Measurements from ENCODE around the gene HES1.

HES1 gene

DNA sequence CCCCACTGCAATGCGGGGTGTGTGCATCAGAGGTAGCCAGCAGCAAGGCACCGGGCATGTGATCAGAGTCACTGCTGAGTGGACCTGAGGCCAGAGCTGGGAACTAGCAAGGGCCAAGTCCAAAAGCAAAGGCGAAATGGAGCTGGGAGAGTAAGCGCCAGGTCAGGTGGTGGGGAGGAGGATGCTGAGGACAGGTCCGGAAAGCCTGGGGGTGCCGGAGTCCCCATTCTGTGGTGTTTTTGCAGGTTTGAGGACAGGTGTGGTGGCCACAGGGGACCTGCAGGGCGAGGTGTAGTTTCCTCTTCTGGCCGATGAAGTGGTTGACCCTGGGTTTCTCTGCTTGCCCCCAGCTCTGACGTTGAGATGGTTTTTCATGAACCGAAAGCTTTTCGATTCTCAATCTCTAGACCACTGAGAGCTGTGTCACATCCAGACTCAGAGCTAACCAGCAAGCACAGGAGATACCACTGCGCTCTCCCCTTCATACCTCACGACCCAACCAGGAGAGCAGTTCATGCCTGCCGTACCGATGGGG lies 35.0 kb upstream of the HES1 start:
- DNase-seq (ENCODE audit: low read depth): no peak

DNA sequence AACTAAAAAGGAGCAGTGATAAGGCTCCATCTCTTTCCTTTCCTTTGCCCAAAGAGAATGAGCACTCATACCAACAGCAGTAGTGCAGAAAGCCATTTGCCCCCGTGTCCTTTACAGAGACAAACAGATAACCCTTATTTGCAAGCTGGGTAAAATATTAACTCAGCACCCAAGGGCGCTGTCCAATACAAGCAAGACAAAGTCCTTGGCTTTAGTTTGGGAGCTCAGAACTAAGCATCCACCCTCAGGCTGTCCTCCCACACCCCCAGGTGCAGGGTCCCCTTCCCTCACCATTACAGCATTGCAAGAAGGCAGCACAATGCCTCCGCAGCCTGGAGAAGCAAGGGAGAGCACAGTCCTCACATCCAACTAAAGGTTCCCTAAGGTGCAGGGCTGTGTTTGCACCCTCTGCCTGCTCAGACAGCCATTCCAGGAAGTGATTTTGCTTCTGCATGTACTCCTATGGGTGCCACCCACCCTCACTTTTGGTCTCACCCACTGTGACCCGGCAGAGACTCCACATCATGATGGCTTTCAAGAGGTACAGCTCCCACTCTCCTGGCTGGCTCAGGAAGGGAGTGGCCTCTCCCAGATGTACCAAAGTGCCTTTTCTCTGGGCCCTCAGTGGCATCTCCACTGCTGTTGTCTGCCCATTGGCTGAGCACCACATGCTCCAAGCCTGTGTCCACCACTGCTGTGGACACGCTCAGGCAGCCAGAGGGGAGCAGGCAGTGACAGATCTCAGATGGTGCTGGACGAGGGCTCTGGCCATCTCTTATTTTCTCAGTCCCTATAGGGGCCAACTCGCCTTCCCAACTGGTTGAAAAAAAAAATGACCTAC lies 34.1 kb upstream of the HES1 start:
- DNase-seq (ENCODE audit: low read depth): no peak
- H3K4me3 ChIP-seq (ENCODE audit: low read depth, low read length): no peak overlapping the region

More for the DNA sequence above, 35.0 kb upstream of the HES1 start:
- no peak overlapping the region for H3K4me3 ChIP-seq (ENCODE audit: low read depth, low read length)

DNA sequence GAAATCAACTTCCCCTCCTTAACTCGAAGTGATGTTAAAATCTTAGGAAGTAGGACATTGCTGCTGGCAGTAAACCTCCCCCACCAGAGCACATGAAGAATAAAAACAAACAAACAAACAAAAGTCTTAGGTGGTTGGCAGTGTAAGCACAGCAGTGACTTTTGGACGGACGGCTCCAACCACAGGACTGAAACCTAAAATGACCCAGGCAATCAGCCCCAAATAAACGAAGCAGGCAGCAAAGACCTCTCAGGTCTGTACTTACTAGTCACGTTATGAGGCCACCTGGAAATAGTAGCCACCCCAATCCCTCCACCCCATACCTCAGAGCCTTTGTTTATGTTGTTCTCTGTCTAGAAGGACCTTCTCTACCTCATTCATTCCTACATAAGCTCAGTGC lies 33.5 kb upstream of the HES1 start:
- no peak for DNase-seq (ENCODE audit: low read depth)
- H3K4me3 ChIP-seq (ENCODE audit: low read depth, low read length): no peak overlapping the region

DNA sequence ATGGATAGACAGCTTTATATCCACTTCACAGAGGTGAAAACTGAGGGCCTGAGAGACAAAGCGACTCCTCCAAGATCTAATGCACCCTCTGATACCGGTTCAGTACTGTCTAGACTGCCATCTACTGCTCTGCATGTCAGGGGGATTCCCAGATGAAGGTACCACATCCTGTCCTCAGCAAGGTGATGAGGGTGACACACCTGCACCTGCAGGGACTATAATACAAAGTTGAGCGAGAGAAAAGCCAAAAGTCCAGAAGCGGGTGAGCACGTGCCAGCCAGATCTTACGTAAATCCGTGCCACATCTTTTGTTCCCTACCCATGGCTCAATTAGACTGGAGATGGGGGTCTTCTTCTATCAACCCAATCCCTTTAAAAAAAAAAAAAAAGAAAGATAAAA lies 32.4 kb upstream of the HES1 start:
- DNase-seq (ENCODE audit: low read depth): no peak
- H3K4me3 ChIP-seq (ENCODE audit: low read depth, low read length): no peak overlapping the region

DNA sequence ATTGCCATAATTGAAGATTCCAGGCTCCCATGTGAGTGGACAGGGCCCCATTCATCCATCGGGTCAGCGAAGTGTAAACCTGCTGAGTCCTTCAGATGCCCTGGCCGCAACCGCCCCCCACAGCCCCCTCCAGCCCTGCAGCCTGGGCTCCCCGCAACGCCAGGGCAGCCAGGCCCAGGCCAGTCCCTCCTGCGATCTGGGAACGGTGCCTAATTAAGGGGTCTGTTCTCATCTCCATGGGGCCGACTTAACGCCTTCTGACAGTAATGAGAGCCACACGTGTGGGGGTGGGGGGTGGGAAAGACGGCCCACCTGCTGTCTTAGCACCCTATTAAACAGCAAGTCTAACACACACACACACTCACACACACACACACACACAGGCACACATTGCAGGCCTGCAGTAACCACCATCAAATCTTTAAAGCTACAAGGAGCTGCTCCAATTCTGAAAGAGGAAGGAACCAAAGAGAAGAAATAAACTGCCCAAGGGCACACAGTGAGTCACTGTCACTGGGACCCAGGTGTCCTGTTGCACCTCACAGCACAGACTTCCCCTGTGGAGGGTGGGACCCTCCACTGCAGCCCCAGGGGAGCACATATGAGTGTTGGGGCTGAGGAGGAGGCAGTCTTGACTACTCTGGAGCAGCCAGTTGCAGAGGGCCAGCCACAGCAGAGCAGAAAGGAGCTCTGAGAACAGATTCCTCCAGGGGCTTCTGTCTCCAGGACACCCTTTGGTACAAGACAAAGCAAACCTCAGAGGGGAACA lies 31.8 kb upstream of the HES1 start:
- no peak for DNase-seq (ENCODE audit: low read depth)

DNA sequence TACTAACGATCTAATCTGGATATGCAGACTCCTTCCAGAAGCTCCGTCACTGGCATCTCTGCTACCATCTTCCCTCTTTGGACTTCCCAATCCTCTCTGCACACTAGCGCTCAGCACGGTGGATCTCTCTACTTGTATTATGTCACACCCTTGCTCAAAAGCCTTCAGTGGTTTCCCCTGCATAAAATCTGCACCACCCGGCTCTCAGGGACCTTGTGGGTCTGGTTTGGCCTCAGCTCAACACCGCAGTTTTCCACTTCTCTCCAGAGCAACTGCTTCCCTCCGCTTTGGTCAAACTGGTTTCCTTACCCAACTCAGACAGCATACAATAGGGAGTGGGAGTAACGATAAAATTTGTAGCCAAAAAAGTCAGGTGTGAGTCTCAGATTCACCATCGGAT lies 30.7 kb upstream of the HES1 start:
- no peak overlapping the region for H3K4me3 ChIP-seq (ENCODE audit: low read depth, low read length)
- no peak for DNase-seq (ENCODE audit: low read depth)

More for the DNA sequence above, 31.8 kb upstream of the HES1 start:
- H3K4me3 ChIP-seq (ENCODE audit: low read depth, low read length): no peak overlapping the region

DNA sequence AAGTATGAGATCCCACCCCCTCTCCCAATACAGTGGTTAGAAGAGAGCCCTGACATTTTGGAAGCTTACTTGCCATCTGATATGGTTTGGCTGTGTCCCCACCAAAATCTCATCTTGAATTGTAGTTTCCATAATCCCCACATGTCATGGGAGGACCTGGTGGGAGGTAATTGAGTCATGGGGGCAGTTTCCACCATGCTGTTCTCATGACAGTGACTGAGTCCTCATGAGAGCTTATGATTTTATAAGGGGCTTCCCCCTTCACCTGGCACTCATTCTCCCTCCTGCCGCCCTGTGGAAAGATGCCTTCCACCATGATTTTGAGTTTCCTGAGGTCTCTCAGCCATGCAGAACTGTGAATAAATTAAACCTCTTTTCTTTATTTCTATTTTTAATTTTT lies 28.8 kb upstream of the HES1 start:
- H3K4me3 ChIP-seq (ENCODE audit: low read depth, low read length): no peak overlapping the region
- no peak for DNase-seq (ENCODE audit: low read depth)

DNA sequence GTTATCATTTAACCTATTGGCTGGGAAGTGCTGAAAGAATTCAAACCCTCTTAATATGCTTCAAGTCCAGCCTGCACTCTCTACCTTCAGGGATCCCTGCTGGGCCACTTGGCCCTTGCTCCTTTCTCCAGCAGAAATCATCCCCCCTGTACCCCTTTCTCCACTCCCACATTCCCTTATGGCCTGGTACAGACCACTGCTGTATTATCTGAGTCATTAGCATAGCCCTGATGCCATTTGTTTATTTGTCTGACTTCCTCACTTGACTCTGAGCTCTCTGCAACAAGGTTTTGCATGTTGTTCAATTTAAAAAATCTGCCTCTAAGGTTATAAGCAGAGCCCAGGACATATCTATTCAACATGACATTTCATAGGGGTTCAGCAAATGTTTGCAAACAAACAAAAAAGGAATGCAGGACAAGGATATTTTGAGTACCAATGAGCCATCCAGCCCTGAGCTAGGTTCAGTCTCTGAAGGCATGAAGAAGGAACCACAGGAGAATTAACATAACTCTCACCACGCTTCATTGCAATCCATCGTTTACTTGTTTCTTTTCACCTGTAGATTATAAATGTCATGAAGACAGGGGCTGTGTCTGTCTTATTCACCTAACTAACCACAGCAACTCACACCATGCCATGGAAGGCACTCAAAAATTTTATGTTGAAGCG lies 26.6 kb upstream of the HES1 start:
- no peak overlapping the region for H3K4me3 ChIP-seq (ENCODE audit: low read depth, low read length)
- DNase-seq (ENCODE audit: low read depth): no peak

DNA sequence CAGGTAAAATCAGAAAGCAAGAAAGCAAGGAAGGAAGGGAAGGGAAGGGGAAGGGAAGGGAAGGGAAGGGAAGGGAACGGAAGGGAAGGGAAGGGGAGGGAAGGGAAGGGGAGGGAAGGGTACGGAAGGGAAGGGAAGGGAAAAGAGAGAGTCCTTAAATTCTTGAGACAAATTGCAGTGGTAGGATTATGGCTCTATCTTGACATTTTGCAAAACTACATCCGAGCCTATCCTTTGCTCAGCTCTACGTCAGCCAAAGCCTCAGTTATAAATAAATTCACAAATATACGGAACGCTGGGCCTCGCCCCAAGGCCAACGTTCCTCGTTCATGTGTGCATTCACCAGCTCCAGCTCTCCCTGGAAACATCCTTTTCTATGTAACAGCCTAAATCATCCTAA lies 25.5 kb upstream of the HES1 start:
- DNase-seq (ENCODE audit: low read depth): no peak
- no peak overlapping the region for H3K4me3 ChIP-seq (ENCODE audit: low read depth, low read length)

DNA sequence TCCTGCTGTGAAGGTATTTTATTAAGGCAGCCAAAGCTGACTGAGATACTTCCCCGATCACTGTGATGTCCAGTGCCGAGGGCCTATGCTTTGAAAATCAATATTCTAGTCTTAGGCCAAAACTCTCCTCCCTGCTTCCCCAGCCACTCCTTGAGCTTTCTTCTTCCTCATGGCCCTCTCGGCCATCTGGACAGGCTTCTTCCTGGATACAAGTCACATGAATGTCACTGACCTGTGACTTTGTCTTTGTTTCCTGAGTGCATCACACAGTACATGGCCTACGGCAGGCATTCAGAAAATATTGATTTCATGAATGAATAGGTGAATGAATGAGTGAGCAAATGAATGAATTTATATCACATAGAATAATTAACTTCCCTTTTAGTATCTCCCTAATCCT lies 24.6 kb upstream of the HES1 start:
- DNase-seq (ENCODE audit: low read depth): no peak
- no peak overlapping the region for H3K4me3 ChIP-seq (ENCODE audit: low read depth, low read length)

DNA sequence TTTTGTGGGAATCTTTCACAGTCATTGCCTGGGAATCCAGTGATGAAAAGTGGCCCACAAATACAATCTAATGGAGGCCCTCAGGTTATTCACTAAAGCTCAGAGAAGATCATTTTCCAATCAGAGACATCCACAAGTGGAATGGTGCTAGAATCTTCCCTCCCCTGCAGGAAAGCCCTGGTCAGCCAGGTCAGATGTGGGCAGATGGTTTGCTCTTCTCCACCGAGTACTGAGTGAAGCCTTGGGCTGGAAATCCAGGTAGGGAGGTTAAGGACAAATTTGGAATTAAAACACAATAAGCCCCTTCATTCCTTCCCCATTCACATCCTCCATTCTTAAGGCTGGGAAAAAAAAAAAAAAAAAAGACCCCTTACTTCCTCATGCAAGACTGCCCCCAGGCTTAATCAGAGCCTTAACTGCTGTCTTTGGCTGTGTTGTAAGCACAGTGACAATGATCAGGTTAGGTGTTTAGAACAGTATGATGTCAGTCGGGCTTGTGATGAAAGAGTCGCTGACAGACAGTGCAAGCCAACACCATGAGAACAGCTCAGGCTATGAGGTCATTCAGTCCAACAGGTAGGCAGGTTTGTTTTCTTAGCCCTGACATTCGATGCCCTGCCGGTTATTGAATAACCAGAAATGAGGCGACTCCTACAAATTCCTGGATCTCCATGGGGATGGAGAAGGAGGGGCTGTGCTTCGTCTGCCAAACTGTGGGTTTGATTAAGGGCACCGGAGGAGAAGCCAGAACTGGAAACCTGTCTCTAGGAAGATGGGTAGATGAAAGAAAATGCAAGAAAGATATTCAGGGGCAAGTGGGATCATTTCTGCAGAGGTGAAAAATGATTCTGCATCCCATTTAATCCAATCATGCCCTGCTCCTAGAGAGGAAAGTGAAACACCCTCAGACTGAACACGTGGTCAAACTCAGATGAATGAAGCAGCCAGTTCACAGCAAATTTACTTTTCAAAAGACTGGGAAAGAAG lies 23.5 kb upstream of the HES1 start:
- no peak overlapping the region for H3K4me3 ChIP-seq (ENCODE audit: low read depth, low read length)
- no peak for DNase-seq (ENCODE audit: low read depth)

DNA sequence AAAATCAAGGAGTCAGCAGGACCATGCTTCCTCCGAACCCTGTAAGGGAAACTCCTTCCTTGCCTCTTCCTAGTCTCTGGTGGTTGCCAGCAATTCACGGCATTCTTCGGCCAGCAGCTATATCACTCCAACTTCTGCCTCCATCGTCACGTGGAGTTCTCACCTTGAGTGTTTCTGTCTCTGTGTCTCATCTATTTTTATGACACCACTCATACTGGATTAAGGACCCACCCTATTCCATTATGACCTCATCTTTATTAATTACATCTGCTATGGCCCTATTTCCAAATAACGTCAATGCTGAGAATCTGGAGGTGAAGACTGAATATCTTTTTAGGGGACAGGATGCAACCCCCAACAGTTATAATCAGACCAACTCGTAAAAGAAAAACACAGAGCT lies 21.8 kb upstream of the HES1 start:
- no peak for DNase-seq (ENCODE audit: low read depth)
- no peak overlapping the region for H3K4me3 ChIP-seq (ENCODE audit: low read depth, low read length)

DNA sequence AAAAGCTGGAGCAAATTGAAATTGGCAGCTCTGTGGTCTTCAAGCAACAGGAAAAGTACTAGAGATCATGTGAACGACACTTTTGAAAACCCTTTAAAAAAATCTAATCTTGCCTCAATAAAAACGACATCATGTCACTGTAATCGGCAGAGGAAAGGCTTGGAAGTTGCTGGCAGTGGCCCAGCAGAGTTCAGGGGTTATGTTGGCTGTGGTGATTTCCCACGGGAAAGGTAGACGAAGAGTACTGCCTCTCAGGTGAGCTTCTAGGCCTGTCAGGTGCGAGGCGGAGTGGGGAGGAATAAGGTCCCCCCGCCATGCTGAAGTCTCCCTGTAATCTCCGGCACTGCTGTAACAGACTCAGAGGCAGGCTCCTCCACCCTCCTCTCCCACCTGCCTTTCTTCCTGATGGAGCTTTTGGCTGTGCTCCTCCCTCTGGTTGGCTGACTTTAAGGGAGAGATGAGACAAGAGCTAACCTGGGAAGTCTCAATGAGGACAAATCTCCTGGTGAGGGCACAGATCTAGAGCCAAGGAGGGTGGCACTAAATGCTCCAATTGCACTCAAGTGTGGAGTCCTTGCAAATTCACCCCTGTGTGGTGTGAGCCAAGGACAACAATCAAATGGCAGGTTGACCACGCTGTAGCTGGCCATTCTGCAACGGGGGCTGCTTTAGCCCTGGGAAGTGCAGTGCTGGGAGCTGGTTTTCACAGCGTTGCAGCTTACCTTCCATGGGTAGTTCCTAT lies 18.7 kb upstream of the HES1 start:
- no peak overlapping the region for H3K4me3 ChIP-seq (ENCODE audit: low read depth, low read length)
- DNase-seq (ENCODE audit: low read depth): no peak

DNA sequence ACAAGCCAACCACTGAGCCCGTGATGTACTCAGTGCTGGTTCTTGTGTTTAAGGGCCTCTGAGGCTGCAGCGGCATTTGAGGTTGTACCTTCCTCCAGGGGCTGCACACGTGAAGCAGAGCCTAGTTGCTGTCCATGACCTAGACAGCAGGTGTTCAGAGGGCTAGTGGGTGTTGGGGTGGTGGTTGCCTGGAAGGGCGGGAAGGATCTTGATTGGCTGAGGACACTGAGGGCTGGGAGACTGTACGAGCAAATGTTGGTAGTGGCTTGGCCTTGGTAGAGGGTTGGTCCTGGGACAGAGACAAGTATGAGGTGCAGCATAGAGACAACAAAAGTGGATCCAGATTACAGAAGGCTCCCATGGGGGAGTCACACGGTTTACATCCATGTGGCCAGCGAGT lies 17.0 kb upstream of the HES1 start:
- no peak for DNase-seq (ENCODE audit: low read depth)
- no peak overlapping the region for H3K4me3 ChIP-seq (ENCODE audit: low read depth, low read length)

DNA sequence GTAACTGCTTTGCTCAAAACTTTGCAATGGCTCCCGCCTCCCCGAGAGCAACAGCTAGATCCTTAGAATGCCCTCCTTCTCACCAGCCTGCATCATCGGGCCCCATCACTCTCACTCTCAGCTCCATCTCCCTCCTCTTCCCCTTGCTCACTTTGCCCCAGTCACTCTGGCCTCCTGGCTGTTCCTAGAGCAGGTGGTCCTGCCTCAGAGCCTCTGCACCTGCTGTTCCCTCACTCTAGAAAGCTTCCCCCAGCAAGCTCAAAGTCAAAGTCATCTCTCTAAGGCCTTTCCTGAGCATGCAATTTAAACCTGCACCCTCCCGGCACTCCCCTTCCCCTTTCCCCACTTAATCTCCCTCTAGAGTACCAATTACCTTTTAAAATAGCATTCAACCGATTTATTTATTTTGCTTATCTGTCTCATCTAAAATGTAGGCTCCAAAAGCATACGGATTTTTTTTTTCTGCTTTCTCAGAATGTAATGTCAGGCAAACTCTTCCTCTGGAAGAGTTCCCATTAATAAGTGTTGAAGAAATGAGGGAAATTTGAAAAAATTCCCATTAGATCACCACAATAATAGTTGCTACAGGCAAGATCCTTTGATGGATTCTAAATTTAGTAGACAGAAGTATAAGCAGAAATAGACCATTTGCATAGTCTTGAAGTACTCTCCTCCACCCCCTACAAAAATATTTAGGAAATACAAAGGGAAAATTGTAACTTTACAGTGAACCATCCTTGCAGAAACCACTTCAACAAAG lies 15.9 kb upstream of the HES1 start:
- DNase-seq (ENCODE audit: low read depth): no peak
- H3K4me3 ChIP-seq (ENCODE audit: low read depth, low read length): no peak overlapping the region

DNA sequence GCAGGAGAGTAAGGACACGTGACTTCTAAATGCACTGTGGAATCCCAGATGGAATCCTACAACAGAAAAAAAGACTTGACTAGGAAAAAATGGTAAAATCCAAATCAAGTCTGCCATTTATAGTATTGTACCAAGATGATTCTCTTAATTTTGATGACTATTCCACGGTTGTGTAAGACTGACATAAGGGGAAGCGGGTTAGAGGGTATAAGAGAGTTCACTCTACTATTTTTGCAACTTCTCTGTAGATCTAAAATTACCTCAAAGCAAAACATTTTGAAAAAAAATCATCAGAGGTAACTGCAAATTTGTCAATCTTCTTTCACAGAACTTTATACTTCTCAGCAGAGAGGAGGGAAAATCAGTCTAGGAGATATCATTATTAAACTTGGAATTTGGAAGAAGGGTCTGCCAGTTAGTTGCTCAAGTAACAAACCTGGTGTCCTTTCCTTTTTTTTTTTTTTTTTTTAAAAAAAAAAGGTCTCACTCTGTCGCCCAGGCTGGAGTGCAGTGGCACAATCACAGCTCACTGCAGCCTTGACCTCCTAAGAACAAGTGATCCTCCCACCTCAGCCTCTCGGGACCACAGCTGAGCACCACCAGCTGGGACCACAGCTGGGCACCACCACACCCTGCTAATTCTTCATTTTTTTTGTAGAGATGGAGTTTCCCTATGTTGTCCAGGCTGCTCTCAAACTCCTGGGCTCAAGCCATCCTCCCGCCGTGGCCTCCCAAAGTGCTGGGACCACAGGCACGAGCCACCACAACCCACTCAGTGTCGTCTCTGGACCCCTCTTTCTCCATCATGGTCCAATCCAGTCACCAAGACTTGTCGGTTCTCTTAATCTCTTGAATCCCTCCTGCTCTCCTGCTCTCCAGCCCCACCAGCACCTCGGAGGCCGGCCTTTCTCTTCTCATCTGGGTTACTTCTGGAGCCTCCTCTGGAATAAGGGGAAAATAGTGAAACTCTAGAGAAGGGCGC lies 14.9 kb upstream of the HES1 start:
- no peak for DNase-seq (ENCODE audit: low read depth)
- no peak overlapping the region for H3K4me3 ChIP-seq (ENCODE audit: low read depth, low read length)

Data from skeletal muscle cell (primary cell).